Measurements from ENCODE around the gene PAH. TPM values are rescaled to one million over a fixed set of nuclear protein-coding genes. Genes with fewer than 3 reads are reported as not detected.

Gene PAH
- total and polyA plus RNA-seq, 2 of the 8 experiments (the other 6 are each of a cell fraction or from before 2014, with no cell fraction given) = 3.9 to 9.0 TPM

DNA sequence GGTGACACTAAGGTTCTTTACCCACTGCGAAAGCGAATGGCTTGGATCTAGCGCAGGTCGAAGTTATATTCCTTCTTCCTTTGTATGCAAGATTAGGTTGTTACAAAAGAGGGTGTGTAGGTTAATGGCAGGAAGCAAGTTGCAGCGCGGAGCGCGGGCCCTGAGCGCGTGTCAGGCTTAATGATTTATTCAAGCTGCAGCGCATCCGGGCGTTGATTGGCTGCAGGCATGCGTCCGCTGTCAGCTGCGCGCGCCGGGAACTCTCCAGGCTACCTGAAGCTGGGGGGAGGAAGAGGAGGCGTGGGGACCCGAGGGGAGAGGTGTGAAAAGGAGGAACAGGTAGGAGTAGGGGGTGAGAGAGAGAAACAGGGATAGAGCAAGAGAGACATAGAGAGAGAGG lies 47.8 kb upstream of the PAH start:
- Histone ChIP-seq H3K9ac (replicated peaks in 1 of 4; ENCODE audit: extremely low read depth in 1 of 4, low read depth in 3 of 4, low read length in 3 of 4) (no peak overlapping the region), H2BK15ac (ENCODE audit: low read length) (no peak overlapping the region), H2AK5ac (ENCODE audit: low read depth, low read length) (no peak overlapping the region), H3K4me2 (ENCODE audit: insufficient read depth in 1 of 2, low read depth in 2 of 2, low read length in 2 of 2) (peak overlapping the region; percentile 76 to 89), H3K27ac (ENCODE audit: low read depth, low read length) (no peak overlapping the region), H4K8ac (ENCODE audit: extremely low read depth, insufficient read depth, low read length) (no peak overlapping the region), H3K9me3 (ENCODE audit: insufficient read depth in 2 of 2, low read depth in 1 of 2, low read length in 1 of 2) (peaks cover 8 to 12% of the 10 kb centered on the region in 2 experiments; a peak in 3 of 4 replicates), H2AFZ (ENCODE audit: low read length) (no peak overlapping the region), H3K23me2 (ENCODE audit: low read depth, low read length) (peaks cover 13% of the 10 kb centered on the region), H2BK12ac (ENCODE audit: low read depth, low read length) (no peak overlapping the region), H3K4me3 (ENCODE audit: extremely low read depth in 1 of 4, insufficient read depth in 2 of 4, low read depth in 3 of 4, low read length in 4 of 4) (peak overlapping the region; percentile 19 to 58 (median 35); a peak in 5 of 8 replicates), H3K4me1 (replicated peaks in 1 of 4; ENCODE audit: control insufficient read depth in 3 of 4, insufficient read depth in 4 of 4, low read length in 3 of 4) (peaks cover 0 to 15% (median 7%) of the 10 kb centered on the region in 4 experiments; a peak in 4 of 7 replicates), H3K79me2 (ENCODE audit: control insufficient read depth in 1 of 2, insufficient read depth in 2 of 2, low read length in 2 of 2) (no peaks in the 10 kb centered on the region), H3K23ac (ENCODE audit: insufficient read length) (no peak overlapping the region), H3K27me3 (replicated peaks in 1 of 4; ENCODE audit: control insufficient read depth in 3 of 4, extremely low read depth in 1 of 4, insufficient read depth in 3 of 4, low read length in 3 of 4) (peaks cover 62 to 87% (median 82%) of the 10 kb centered on the region in 4 experiments), H3K56ac (replicated peaks; ENCODE audit: insufficient read length, low read depth, low read length) (no peak overlapping the region), H3K4ac (replicated peaks; ENCODE audit: insufficient read length, low read depth, low read length) (no peak overlapping the region), H4K5ac (ENCODE audit: insufficient read length, low read depth, low read length) (no peak overlapping the region), H3K79me1 (ENCODE audit: low read depth, low read length) (no peaks in the 10 kb centered on the region), H2BK120ac (replicated peaks; ENCODE audit: low read depth, low read length) (no peak overlapping the region), H2BK20ac (ENCODE audit: low read length) (no peak overlapping the region), H3K18ac (ENCODE audit: extremely low read depth, low read length) (no peak overlapping the region), H3K14ac (ENCODE audit: insufficient read length) (no peak overlapping the region), H4K20me1 (replicated peaks in 1 of 2; ENCODE audit: control insufficient read depth in 1 of 2, insufficient read depth in 2 of 2, low read length in 2 of 2) (peaks cover 12 to 27% of the 10 kb centered on the region in 2 experiments), H4K91ac (replicated peaks; ENCODE audit: insufficient read length, low read length) (no peak overlapping the region), H2BK5ac (ENCODE audit: low read depth, low read length) (no peak overlapping the region), H3K36me3 (ENCODE audit: control insufficient read depth in 2 of 4, insufficient read depth in 4 of 4, low read length in 3 of 4) (peaks cover 0 to 7% (median 0%) of the 10 kb centered on the region in 4 experiments; a peak in 1 of 8 replicates)
- DNase-seq (ENCODE audit: low read depth in 1 of 2, low spot score in 2 of 2) = peak in 1 of 2 experiments; percentile 69
- ChIA-PET POLR2A (ENCODE audit: partially characterized antibody) (no interaction called here), CTCF (ENCODE audit: partially characterized antibody) (interaction anchor here (0.7 to 5.6 kb wide), 6 partner anchors 10 to 668 kb away, joined by 3 to 37 read pairs (median 4); no protein-coding TSS in a partner anchor)
- FAIRE-seq = no peak
- WGBS, 2 experiments (ENCODE audit: extremely low coverage in 1 of 2, insufficient coverage in 1 of 2, insufficient read length in 1 of 2, insufficient replicate concordance in 2 of 2, low coverage in 1 of 2, low lambda C conversion rate in 2 of 2, missing lambda C conversion rate in 1 of 2) = 3% methylated on average over 21 of the region's 21 CpGs; no CpG with 5 or more reads in 1 of the 2 experiments
- TF ChIP-seq TBP (IDR thresholded peaks at IDR 0.05; ENCODE audit: low read depth, low read length) = no peak
- TF ChIP-seq JUN (IDR thresholded peaks at IDR 0.05; ENCODE audit: low read depth, low read length) = no peak
- no peak for TF ChIP-seq SIRT6 (IDR thresholded peaks at IDR 0.05; ENCODE audit: low read length)
- 0 out of 2 replicates have a peak, but pooled peaks have one; percentile 11 for TF ChIP-seq TEAD4 (IDR thresholded peaks at IDR 0.05; ENCODE audit: low read depth, low read length)
- no peak for TF ChIP-seq YY1 (IDR thresholded peaks at IDR 0.05; ENCODE audit: low read depth, low read length)
- TF ChIP-seq RNF2 (IDR thresholded peaks at IDR 0.05; ENCODE audit: borderline replicate concordance, low read depth, low read length, missing control alignments, poor library complexity, severe bottlenecking) = peak; percentile 75
- TF ChIP-seq, protein P1, sequence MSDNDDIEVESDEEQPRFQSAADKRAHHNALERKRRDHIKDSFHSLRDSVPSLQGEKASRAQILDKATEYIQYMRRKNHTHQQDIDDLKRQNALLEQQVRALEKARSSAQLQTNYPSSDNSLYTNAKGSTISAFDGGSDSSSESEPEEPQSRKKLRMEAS (IDR thresholded peaks at IDR 0.05) = peak; percentile 84
- TF ChIP-seq, protein P2, sequence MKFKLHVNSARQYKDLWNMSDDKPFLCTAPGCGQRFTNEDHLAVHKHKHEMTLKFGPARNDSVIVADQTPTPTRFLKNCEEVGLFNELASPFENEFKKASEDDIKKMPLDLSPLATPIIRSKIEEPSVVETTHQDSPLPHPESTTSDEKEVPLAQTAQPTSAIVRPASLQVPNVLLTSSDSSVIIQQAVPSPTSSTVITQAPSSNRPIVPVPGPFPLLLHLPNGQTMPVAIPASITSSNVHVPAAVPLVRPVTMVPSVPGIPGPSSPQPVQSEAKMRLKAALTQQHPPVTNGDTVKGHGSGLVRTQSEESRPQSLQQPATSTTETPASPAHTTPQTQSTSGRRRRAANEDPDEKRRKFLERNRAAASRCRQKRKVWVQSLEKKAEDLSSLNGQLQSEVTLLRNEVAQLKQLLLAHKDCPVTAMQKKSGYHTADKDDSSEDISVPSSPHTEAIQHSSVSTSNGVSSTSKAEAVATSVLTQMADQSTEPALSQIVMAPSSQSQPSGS (IDR thresholded peaks at IDR 0.05; ENCODE audit: low read length) = no peak
- TF ChIP-seq HDAC2 (IDR thresholded peaks at IDR 0.05; ENCODE audit: borderline replicate concordance in 1 of 2, low read depth in 2 of 2, low read length in 2 of 2) = peak in 1 of 2 experiments; percentile 75; a peak in 1 of 4 replicates
- TF ChIP-seq SUZ12 (IDR thresholded peaks at IDR 0.05; ENCODE audit: low read length) = peak; percentile 51; the same call in 1 of the 2 replicates
- TF ChIP-seq NANOG (IDR thresholded peaks at IDR 0.05; ENCODE audit: insufficient read depth, low read depth, low read length, poor library complexity, severe bottlenecking) = no peak

All from H1 (cell line).